ENCODE results near the gene TNFRSF25. TPM values are rescaled to one million over a fixed set of nuclear protein-coding genes. Genes with fewer than 3 reads are reported as not detected.

The TNFRSF25 gene
- total and polyA plus RNA-seq, 10 of the 15 experiments (the other 5 are each of a cell fraction or from before 2014, with no cell fraction given) = 0.23 to 8.6 (median 0.46) TPM; not detected in 5

DNA sequence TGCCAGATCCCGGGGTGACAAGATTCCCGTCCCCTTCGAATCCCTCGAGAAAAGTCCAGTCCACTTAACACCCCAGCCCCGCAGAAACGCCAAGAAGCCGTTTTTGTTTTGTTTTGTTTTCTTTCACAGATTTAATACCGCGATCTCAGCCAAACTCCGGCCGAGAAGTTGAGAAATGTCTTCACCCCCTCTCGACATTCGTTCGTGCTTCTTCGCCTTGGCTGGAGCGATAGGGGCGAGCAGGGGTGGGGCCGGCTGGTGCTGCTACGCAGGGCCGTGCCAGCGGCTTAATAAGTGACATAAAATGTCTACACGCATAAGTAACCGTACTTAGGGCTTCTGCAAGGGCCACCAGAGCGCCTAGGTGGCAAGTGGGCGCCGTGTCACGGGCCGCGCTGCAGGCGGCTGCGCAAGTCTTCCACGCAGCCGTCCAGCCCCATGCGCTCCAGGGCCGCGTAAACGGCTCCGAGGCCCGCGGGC, 4.9 kb downstream of the TNFRSF25 start:
- H3K36me3 ChIP-seq (ENCODE audit: control insufficient read depth in 2 of 2, insufficient read depth in 2 of 2, low read length in 1 of 2) = no peaks in the 10 kb centered on the region
- BruUV-seq (replicated peaks) = no TSS peak
- no peaks in the 10 kb centered on the region; the same call in 1 of the 2 replicates for H3K4me1 ChIP-seq (ENCODE audit: control insufficient read depth, insufficient read depth, low read length)
- TF ChIP-seq BRCA1 (IDR thresholded peaks at IDR 0.05; ENCODE audit: low read depth, low read length) (no peak), RELA (IDR thresholded peaks at IDR 0.05; ENCODE audit: borderline replicate concordance, partially characterized antibody) (no peak)
- no peak for FAIRE-seq
- no peak overlapping the region for H2AFZ ChIP-seq (ENCODE audit: control insufficient read depth, low read depth, low read length)
- intact Hi-C loops (cut with micrococcal nuclease; ENCODE audit: unreplicated experiment) = no loop called here
- ChIA-PET CTCF (interaction anchor here (1.2 to 1.7 kb wide), 2 partner anchors 23 to 47 kb away, joined by 4 to 5 read pairs; no protein-coding TSS in a partner anchor), RAD21 (ENCODE audit: unreplicated experiment) (no interaction called here), POLR2A (no interaction called here), SMC1A (ENCODE audit: uncharacterized antibody, unreplicated experiment) (no interaction called here)
- no peak overlapping the region for H3K9ac ChIP-seq (ENCODE audit: control insufficient read depth, insufficient read depth, low read length)
- H3K27ac ChIP-seq (ENCODE audit: control insufficient read depth, insufficient read depth) = no peak overlapping the region
- peak overlapping the region; percentile 22; the same call in 1 of the 2 replicates for H3K4me2 ChIP-seq (ENCODE audit: control insufficient read depth, insufficient read depth)
- no peak for ATAC-seq
- in situ Hi-C loops (cut with MboI) = no loop called here
- 81% methylated on average over 40 of the region's 40 CpGs for WGBS (ENCODE audit: insufficient coverage, insufficient replicate concordance, low lambda C conversion rate, missing lambda C conversion rate)
- H3K79me2 ChIP-seq (ENCODE audit: control insufficient read depth, insufficient read depth, low read length) = no peaks in the 10 kb centered on the region
- H3K27me3 ChIP-seq (replicated peaks in 1 of 2; ENCODE audit: control insufficient read depth in 2 of 2, insufficient read depth in 2 of 2, low read length in 1 of 2) = peaks cover 1 to 4% of the 10 kb centered on the region in 2 experiments; a peak in 2 of 4 replicates
- no peak for DNase-seq (ENCODE audit: low read depth, low spot score)
- no peaks in the 10 kb centered on the region for H4K20me1 ChIP-seq (ENCODE audit: control insufficient read depth, insufficient read depth)
- H3K4me3 ChIP-seq = no peak overlapping the region
- H3K9me3 ChIP-seq (replicated peaks; ENCODE audit: control insufficient read depth, insufficient read depth, low read length) = no peaks in the 10 kb centered on the region

DNA sequence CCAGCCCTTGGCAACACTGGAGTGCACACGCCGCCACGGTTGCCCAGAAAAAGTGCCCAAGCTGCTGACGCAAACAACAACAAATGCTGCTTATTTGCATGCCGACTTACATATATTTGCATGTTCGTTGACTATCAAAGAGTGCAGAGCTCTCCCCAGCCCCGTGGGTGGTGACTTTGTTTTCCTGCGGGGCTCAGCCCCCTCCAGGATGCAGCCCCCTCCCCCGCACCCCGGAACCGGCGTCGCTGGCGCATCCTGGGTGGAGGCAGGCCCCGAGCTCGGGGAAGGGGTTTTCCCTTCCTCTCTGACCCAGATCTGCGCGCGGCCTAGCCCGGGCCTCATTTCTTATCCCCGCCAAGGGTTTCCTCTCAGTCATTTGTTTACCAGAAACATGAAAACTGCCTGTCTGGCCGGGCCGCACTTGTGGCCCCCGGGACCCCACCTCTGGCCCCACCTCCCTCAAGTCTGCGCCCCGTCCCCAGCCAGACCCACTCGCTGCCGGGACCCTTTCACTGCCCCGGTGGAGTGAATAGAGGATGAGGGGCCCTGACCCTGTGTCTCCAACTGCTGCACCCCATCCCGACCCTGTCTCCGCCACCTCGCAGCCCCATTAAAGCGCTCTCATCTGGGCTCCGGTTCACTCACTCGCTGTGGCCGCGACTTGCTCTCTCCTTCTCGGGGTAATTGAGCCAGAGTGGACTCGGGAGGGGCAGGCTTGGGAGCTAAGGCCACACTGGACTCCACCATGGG, 5.5 kb downstream of the TNFRSF25 start:
- BruUV-seq (replicated peaks) = no TSS peak
- no peak overlapping the region for H3K9ac ChIP-seq (ENCODE audit: control insufficient read depth, insufficient read depth, low read length)
- RAD21 ChIA-PET (ENCODE audit: unreplicated experiment) = interaction anchor here (0.7 kb wide), 1 partner anchor 333 kb away, joined by 3 read pairs; no protein-coding TSS in a partner anchor
- TF ChIP-seq EGR1 (IDR thresholded peaks at IDR 0.05; ENCODE audit: borderline replicate concordance in 1 of 2, low read depth in 2 of 2, low read length in 2 of 2) = 0 out of 3 replicates have a peak, but pooled peaks of 1 of the 2 experiments have one; percentile 32
- TF ChIP-seq ZNF384 (IDR thresholded peaks at IDR 0.05; ENCODE audit: borderline replicate concordance, low read depth, low read length) = no peak
- TF ChIP-seq POU2F2 (IDR thresholded peaks at IDR 0.05; ENCODE audit: borderline replicate concordance, low read depth, low read length) = peak; percentile 88; the same call in 2 of the 3 replicates
- no peak for TF ChIP-seq CREB1 (IDR thresholded peaks at IDR 0.05; ENCODE audit: low read depth)
- peak overlapping the region; percentile 27; the same call in 1 of the 2 replicates for H3K4me3 ChIP-seq
- no peaks in the 10 kb centered on the region for H3K9me3 ChIP-seq (replicated peaks; ENCODE audit: control insufficient read depth, insufficient read depth, low read length)
- H3K27ac ChIP-seq (ENCODE audit: control insufficient read depth, insufficient read depth) = no peak overlapping the region
- peak overlapping the region; percentile 54 for H3K4me2 ChIP-seq (ENCODE audit: control insufficient read depth, insufficient read depth)
- no peaks in the 10 kb centered on the region for H3K36me3 ChIP-seq (ENCODE audit: control insufficient read depth in 2 of 2, insufficient read depth in 2 of 2, low read length in 1 of 2)
- 23% methylated on average over 35 of the region's 39 CpGs for WGBS (ENCODE audit: insufficient coverage, insufficient replicate concordance, low lambda C conversion rate, missing lambda C conversion rate)
- POLR2A ChIA-PET = no interaction called here
- peaks cover 1 to 4% of the 10 kb centered on the region in 2 experiments; a peak in 2 of 4 replicates for H3K27me3 ChIP-seq (replicated peaks in 1 of 2; ENCODE audit: control insufficient read depth in 2 of 2, insufficient read depth in 2 of 2, low read length in 1 of 2)
- ATAC-seq (peak; percentile 67), DNase-seq (ENCODE audit: low read depth, low spot score) (no peak), FAIRE-seq (no peak)
- CTCF ChIA-PET = interaction anchor here (0.9 to 1.2 kb wide), 4 partner anchors 12 to 115 kb away, joined by 3 to 5 read pairs (median 4); no protein-coding TSS in a partner anchor
- SMC1A ChIA-PET (ENCODE audit: uncharacterized antibody, unreplicated experiment) = interaction anchor here (0.6 kb wide), 1 partner anchor 88 kb away, joined by 3 read pairs; no protein-coding TSS in a partner anchor
- in situ Hi-C loops (cut with MboI) (no loop called here), intact Hi-C loops (cut with micrococcal nuclease; ENCODE audit: unreplicated experiment) (loop anchor here (1.0 kb wide), 1 partner anchor 12 kb away; no protein-coding TSS in a partner anchor)
- H3K4me1 ChIP-seq (ENCODE audit: control insufficient read depth, insufficient read depth, low read length) = no peaks in the 10 kb centered on the region; the same call in 1 of the 2 replicates
- H4K20me1 ChIP-seq (ENCODE audit: control insufficient read depth, insufficient read depth) = no peaks in the 10 kb centered on the region
- no peaks in the 10 kb centered on the region for H3K79me2 ChIP-seq (ENCODE audit: control insufficient read depth, insufficient read depth, low read length)
- H2AFZ ChIP-seq (ENCODE audit: control insufficient read depth, low read depth, low read length) = no peak overlapping the region
